Measurements from ENCODE around the gene TRIM14.

DNA sequence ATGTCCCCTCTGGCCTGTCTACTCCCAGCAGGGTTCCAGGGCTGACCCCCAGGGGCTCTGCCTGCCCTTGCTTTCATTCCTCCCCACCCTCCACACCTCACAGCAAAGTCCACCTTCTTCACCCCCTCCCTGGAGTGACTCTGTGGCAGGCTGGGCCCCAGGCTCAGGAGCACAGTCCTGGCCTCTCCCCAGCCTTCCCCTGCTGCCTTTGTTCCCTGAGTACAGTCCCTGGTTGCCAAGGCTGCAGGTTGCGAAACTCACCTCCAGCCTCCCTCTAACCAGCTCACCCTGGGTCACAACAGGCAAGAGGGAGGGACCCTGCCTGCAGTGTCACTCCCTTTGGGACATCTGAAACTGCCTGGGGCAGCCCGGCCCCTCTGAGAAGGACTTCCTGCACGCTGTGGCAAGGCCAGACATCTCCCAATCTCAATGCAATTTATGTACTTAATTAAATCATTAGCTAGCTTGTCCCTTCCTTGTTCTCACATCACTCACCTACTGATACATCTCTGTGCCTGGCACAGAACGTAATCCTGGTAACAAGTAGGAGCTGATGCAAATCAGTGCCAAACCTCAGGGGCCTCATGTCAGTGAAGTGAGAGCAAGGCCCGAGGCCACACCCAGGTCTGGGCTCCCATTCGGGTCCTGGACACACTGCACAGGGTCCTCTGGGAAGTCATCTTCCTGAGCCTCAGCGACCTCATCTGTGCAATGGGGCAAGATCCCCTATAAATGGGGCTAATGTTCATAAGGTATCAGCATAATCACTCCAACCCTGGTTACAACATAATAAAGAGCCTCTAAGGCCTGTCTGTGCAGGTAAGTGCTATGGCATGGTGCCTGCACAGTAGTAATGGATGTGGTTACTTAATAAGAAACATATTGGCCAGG lies 27.3 kb upstream of the TRIM14 start:
- TF ChIP-seq, protein P1, sequence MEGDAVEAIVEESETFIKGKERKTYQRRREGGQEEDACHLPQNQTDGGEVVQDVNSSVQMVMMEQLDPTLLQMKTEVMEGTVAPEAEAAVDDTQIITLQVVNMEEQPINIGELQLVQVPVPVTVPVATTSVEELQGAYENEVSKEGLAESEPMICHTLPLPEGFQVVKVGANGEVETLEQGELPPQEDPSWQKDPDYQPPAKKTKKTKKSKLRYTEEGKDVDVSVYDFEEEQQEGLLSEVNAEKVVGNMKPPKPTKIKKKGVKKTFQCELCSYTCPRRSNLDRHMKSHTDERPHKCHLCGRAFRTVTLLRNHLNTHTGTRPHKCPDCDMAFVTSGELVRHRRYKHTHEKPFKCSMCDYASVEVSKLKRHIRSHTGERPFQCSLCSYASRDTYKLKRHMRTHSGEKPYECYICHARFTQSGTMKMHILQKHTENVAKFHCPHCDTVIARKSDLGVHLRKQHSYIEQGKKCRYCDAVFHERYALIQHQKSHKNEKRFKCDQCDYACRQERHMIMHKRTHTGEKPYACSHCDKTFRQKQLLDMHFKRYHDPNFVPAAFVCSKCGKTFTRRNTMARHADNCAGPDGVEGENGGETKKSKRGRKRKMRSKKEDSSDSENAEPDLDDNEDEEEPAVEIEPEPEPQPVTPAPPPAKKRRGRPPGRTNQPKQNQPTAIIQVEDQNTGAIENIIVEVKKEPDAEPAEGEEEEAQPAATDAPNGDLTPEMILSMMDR (IDR thresholded peaks at IDR 0.05): no peak
- no peak for TF ChIP-seq ZFX (IDR thresholded peaks at IDR 0.05; ENCODE audit: borderline replicate concordance)

Measured in 22Rv1 (cell line).